Natural killer cell (primary cell): ENCODE measurements around the gene RBFOX1. TPM values are rescaled to one million over a fixed set of nuclear protein-coding genes. Genes with fewer than 3 reads are reported as not detected.

Experiments used
- ATAC-seq, 3 donors: fragments of 150-1000 bp in 2 of 3; fragments of 200-7000 bp in 1 of 3; cut with Tn5 transposase; 1 replicate in 1 of 3; 2 replicates in 2 of 3; pipeline ENCODE4 v1.10.0; 2021; ENCODE audit warnings: mild to moderate bottlenecking in 2 of 3, moderate library complexity in 2 of 3
- DNase-seq, 2 donors: peaks; one replicate each; pipeline versions ENCODE4 v3.0.0 to v3.0.0-alpha.2; 2013 to 2021; ENCODE audit warnings: mixed read lengths in 1 of 2
- H3K27ac ChIP-seq: one replicate; pipeline ENCODE4 v1.5.1; 2013; ENCODE audit warnings: mild to moderate bottlenecking, low read length
- H3K27me3 ChIP-seq: one replicate; pipeline ENCODE4 v1.6.1; 2013; ENCODE audit warnings: low read length; ENCODE audit not compliant: control insufficient read depth, insufficient read depth
- H3K36me3 ChIP-seq: one replicate; pipeline ENCODE4 v1.6.1; 2013; ENCODE audit warnings: low read length; ENCODE audit not compliant: control insufficient read depth, insufficient read depth
- H3K4me1 ChIP-seq: one replicate; pipeline ENCODE4 v1.6.1; 2013; ENCODE audit warnings: low read length; ENCODE audit not compliant: control insufficient read depth, insufficient read depth
- H3K4me3 ChIP-seq: one replicate; pipeline ENCODE4 v1.5.1; 2013; ENCODE audit warnings: low read length
- H3K9me3 ChIP-seq: one replicate; pipeline ENCODE4 v1.6.1; 2013; ENCODE audit warnings: low read length; ENCODE audit not compliant: control insufficient read depth, insufficient read depth
- H3K27ac Mint-ChIP-seq, 2 donors: one replicate each; pipeline ENCODE4 v1.8.0; 2022; ENCODE audit warnings: mild to moderate bottlenecking in 2 of 2, mixed read lengths in 2 of 2, moderate library complexity in 1 of 2
- H3K27me3 Mint-ChIP-seq, 2 donors: one replicate each; pipeline ENCODE4 v1.8.0; 2022; ENCODE audit warnings: low read depth in 2 of 2, mixed read lengths in 2 of 2
- H3K36me3 Mint-ChIP-seq: one replicate; pipeline ENCODE4 v1.8.0; 2022; ENCODE audit warnings: mixed read lengths
- H3K4me1 Mint-ChIP-seq, 2 donors: one replicate each; pipeline ENCODE4 v1.8.0; 2022; ENCODE audit warnings: mixed read lengths in 2 of 2
- H3K4me3 Mint-ChIP-seq: one replicate; pipeline ENCODE4 v1.8.0; 2022; ENCODE audit warnings: mild to moderate bottlenecking, moderate library complexity, mixed read lengths
- H3K9me3 Mint-ChIP-seq, 2 donors: one replicate each; pipeline ENCODE4 v1.8.0; 2022; ENCODE audit warnings: mixed read lengths in 2 of 2
- WGBS: methylation state at CpG from one replicate; pipeline ENCODE4 v1.1.7; 2013; ENCODE audit warnings: missing lambda C conversion rate; ENCODE audit not compliant: insufficient coverage; 5-methylcytosine and 5-hydroxymethylcytosine counted together
- intact Hi-C: fragments of 100-400 bp; cut with micrococcal nuclease; formaldehyde crosslinking; loops from one replicate; pipeline ENCODE4 v1.14.2; 2022
- total RNA-seq, 4 donors: library from RNA; stranded (reverse); fragments of 120-200 nt in 1 of 4; gene quantifications; one replicate each; pipeline versions ENCODE4 v1.2.3 to v1.2.4, GENCODE V29; 2013 to 2022
- TF ChIP-seq, protein P1 (sequence below): fragments of 200-600 bp; IDR thresholded peaks from one replicate; pipeline ENCODE4 v1.8.0; 2022; ENCODE audit warnings: antibody characterized with exemption

RBFOX1 gene
- not detected for total RNA-seq
- total RNA-seq (2013) = 0.16 TPM

DNA sequence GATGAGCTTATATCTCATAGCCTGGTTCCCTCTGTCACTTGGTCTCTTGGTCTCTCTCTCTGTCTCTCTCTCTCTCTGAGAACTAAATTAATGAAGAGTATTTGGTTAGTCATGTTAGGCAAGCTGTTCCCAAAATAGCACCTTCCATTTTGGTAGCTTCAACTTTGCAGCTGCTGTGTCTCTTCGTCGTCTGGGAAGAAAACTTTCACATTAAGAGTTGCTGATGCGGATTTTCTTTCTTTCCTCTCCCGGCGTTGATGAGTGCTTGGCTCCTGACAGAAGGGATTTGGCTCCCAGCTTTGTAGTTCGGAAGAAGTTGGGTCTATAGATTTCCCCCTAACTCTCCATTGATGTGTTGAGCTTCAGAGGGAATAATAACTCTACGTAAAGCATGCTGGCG, at the start of gene RBFOX1:
Gene RBFOX1, plus strand, starts transcription at position 235 of the 400 bp plus-strand sequence.
- H3K4me1 ChIP-seq = no peaks in the 10 kb centered on the region
- no peaks in the 10 kb centered on the region for H3K9me3 ChIP-seq
- no peaks in the 10 kb centered on the region for H3K27me3 Mint-ChIP-seq
- H3K4me3 Mint-ChIP-seq = no peak within 1 kb of the TSS
- peaks cover 3 to 5% of the 10 kb centered on the region in 2 donors for H3K9me3 Mint-ChIP-seq
- no peaks in the 10 kb centered on the region for H3K36me3 Mint-ChIP-seq
- H3K4me3 ChIP-seq = no peak within 1 kb of the TSS
- TF ChIP-seq, protein P1, sequence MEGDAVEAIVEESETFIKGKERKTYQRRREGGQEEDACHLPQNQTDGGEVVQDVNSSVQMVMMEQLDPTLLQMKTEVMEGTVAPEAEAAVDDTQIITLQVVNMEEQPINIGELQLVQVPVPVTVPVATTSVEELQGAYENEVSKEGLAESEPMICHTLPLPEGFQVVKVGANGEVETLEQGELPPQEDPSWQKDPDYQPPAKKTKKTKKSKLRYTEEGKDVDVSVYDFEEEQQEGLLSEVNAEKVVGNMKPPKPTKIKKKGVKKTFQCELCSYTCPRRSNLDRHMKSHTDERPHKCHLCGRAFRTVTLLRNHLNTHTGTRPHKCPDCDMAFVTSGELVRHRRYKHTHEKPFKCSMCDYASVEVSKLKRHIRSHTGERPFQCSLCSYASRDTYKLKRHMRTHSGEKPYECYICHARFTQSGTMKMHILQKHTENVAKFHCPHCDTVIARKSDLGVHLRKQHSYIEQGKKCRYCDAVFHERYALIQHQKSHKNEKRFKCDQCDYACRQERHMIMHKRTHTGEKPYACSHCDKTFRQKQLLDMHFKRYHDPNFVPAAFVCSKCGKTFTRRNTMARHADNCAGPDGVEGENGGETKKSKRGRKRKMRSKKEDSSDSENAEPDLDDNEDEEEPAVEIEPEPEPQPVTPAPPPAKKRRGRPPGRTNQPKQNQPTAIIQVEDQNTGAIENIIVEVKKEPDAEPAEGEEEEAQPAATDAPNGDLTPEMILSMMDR = no peak
- ATAC-seq = no peak
- no peaks in the 10 kb centered on the region for H3K36me3 ChIP-seq
- no peak within 1 kb of the TSS for H3K27ac ChIP-seq
- no peak within 1 kb of the TSS for H3K27ac Mint-ChIP-seq
- no peaks in the 10 kb centered on the region for H3K27me3 ChIP-seq
- intact Hi-C loops = no loop called here
- H3K4me1 Mint-ChIP-seq = no peaks in the 10 kb centered on the region
- DNase-seq = no peak
- 89% methylated on average over 8 of the region's 8 CpGs for WGBS

DNA sequence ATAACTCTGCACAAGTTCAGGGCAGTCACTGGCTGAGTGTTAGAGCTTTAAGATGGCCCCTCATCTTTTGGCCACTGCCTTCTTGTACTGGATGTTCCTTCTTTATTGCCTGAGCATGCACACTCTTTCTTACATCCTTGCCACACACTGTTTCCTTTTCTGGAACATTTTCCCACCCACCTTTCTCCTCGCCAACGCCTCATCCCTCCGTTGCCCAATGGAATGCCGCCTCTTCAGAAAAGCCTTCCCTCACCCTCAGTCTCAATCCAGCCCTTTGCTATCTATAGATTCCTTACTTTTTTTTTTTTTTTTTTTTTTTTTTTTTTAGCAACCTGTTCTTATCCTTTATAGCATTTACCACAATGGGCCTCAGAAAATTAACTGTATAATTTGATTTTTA, 47.9 kb upstream of the RBFOX1 start:
- Histone ChIP-seq H3K9me3 (peaks cover 6% of the 10 kb centered on the region), H3K4me3 (no peak overlapping the region), H3K27ac (no peak overlapping the region), H3K27me3 (no peaks in the 10 kb centered on the region), H3K36me3 (no peaks in the 10 kb centered on the region), H3K4me1 (no peaks in the 10 kb centered on the region)
- intact Hi-C loops = no loop called here
- TF ChIP-seq, protein P1 = no peak
- Mint-ChIP-seq H3K4me1 (no peaks in the 10 kb centered on the region), H3K9me3 (peaks cover 8 to 11% of the 10 kb centered on the region in 2 donors), H3K4me3 (no peak overlapping the region), H3K27me3 (no peaks in the 10 kb centered on the region), H3K27ac (no peak overlapping the region), H3K36me3 (no peaks in the 10 kb centered on the region)
- no peak for ATAC-seq
- no peak for DNase-seq
- WGBS = 94% methylated on average over 4 of the region's 4 CpGs

DNA sequence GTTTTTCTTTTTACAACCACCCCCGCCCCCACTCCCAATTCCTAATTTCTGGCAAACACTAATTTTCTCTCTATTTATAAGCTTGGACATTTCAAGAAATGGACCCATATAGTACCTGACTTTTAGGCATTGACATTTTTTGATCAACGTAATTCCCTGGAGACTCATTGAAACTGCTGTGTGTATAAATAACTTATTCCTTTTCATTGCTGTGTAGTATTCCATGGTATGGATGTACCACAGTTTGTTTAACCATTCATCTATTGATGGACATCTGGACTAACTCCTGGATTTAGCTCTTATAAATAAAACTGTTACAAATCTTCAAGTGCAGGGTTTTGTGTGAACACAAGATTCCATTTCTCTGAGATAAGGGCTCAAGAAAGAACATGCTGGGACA, 47.1 kb upstream of the RBFOX1 start:
- Histone ChIP-seq H3K27me3 (no peaks in the 10 kb centered on the region), H3K36me3 (no peaks in the 10 kb centered on the region), H3K4me1 (no peaks in the 10 kb centered on the region), H3K4me3 (no peak overlapping the region), H3K27ac (no peak overlapping the region), H3K9me3 (peaks cover 4% of the 10 kb centered on the region)
- Mint-ChIP-seq H3K36me3 (no peaks in the 10 kb centered on the region), H3K27ac (no peak overlapping the region), H3K9me3 (peaks cover 8 to 11% of the 10 kb centered on the region in 2 donors), H3K27me3 (no peaks in the 10 kb centered on the region), H3K4me3 (no peak overlapping the region), H3K4me1 (no peaks in the 10 kb centered on the region)
- ATAC-seq = no peak
- TF ChIP-seq, protein P1 = no peak
- 87% methylated on average over 2 of the region's 2 CpGs for WGBS
- DNase-seq = no peak
- intact Hi-C loops = no loop called here

DNA sequence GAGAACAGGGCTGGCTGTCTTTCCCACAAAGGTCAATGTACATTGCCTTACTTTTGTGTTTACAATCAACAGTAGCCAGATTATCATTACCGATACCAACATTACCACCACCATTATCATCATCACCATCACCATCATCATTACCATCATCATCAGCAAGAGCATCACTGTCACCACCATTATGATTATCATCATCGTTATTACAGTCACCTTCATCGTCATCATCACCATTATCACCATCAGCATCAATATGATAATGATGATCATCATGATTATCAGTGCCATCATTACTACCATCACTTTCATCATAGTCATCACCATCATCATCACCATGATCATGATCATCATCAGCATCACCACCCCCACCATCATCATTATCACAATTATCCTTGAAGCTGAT, 43.3 kb upstream of the RBFOX1 start:
- Mint-ChIP-seq H3K4me1 (no peaks in the 10 kb centered on the region), H3K9me3 (peaks cover 8 to 11% of the 10 kb centered on the region in 2 donors), H3K27me3 (no peaks in the 10 kb centered on the region), H3K36me3 (no peaks in the 10 kb centered on the region), H3K4me3 (no peak overlapping the region), H3K27ac (no peak overlapping the region)
- Histone ChIP-seq H3K9me3 (peaks cover 3% of the 10 kb centered on the region), H3K4me3 (no peak overlapping the region), H3K27ac (no peak overlapping the region), H3K36me3 (no peaks in the 10 kb centered on the region), H3K27me3 (no peaks in the 10 kb centered on the region), H3K4me1 (no peaks in the 10 kb centered on the region)
- TF ChIP-seq, protein P1 = no peak
- intact Hi-C loops = no loop called here
- DNase-seq (no peak), ATAC-seq (no peak)
- 88% methylated on average over 3 of the region's 3 CpGs for WGBS
